Endothelial cell of umbilical vein (primary cell): ENCODE measurements around the gene PDE10A. TPM values are rescaled to one million over a fixed set of nuclear protein-coding genes. Genes with fewer than 3 reads are reported as not detected.

Experiments used
- BruUV-seq: library from RNA; stranded (reverse); fragments of 400-500 nt; replicated peaks from 2 replicates; lab custom pipeline; 2021; lab: Mats Ljungman, UMichigan
- CTCF ChIA-PET: fragments of 300-600, 350-600 bp; sonication (Branson Sonifier 250); formaldehyde crosslinking; loops from one replicate; lab custom pipeline; 2021; ENCODE audit warnings: antibody characterized with exemption, inconsistent platforms; lab: Charles Lee
- POLR2A ChIA-PET: fragments of 300-600, 350-600 bp; sonication (Branson Sonifier 250); formaldehyde crosslinking; loops from one replicate; lab custom pipeline; 2021; ENCODE audit warnings: antibody characterized with exemption, inconsistent platforms; lab: Charles Lee
- DNase-seq: peaks from one replicate; pipeline ENCODE4 v3.0.0-alpha.2; 2011; ENCODE audit warnings: low read depth, low spot score
- FAIRE-seq: peaks from 2 replicates; lab custom pipeline; 2011; peaks lifted over from hg19 to GRCh38; lab: Jason Lieb, UNC
- H2AFZ ChIP-seq: 2 replicates; pipeline ENCODE4 v1.6.0; 2012; ENCODE audit warnings: low read depth, low read length, control low read depth, inconsistent platforms
- H3K27ac ChIP-seq: 2 replicates; pipeline ENCODE4 v1.5.1; 2011; ENCODE audit warnings: low read depth, mild to moderate bottlenecking, control low read depth, low read length, moderate library complexity; ENCODE audit not compliant: insufficient read depth
- H3K27me3 ChIP-seq, 2 experiments: 2 replicates each; pipeline versions ENCODE4 v1.6.0 to v1.6.1; 2011; ENCODE audit warnings: low read length in 2 of 2, mixed read lengths in 1 of 2; ENCODE audit not compliant: control insufficient read depth in 2 of 2, insufficient read depth in 2 of 2
- H3K36me3 ChIP-seq, 2 experiments: 2 replicates in 1 of 2; 3 replicates in 1 of 2; pipeline ENCODE4 v1.5.1; 2011; ENCODE audit warnings: low read length in 2 of 2, mild to moderate bottlenecking in 1 of 2, moderate library complexity in 1 of 2; ENCODE audit not compliant: control insufficient read depth in 2 of 2, insufficient read depth in 2 of 2; ENCODE audit errors: extremely low read depth in 1 of 2
- H3K4me1 ChIP-seq: 3 replicates; pipeline ENCODE4 v1.5.1; 2011; ENCODE audit warnings: mild to moderate bottlenecking, low read length; ENCODE audit not compliant: control insufficient read depth, insufficient read depth; ENCODE audit errors: extremely low read depth
- H3K4me2 ChIP-seq: 2 replicates; pipeline ENCODE4 v1.6.1; 2011; ENCODE audit warnings: low read length, control low read depth, mixed read lengths; ENCODE audit not compliant: insufficient read depth
- H3K4me3 ChIP-seq, 3 experiments: fragments of 200-600 bp in 1 of 3; sonication (generic), shearing (Covaris generic) in 1 of 3; replicated peaks in 1 of 3; 2 replicates each; pipeline ENCODE4 v1.5.1; 2011 to 2016; ENCODE audit warnings: control low read depth in 3 of 3, low read length in 3 of 3, mild to moderate bottlenecking in 2 of 3, inconsistent platforms in 1 of 3, low read depth in 1 of 3, moderate library complexity in 1 of 3; ENCODE audit not compliant: insufficient read depth in 1 of 3
- H3K79me2 ChIP-seq: 2 replicates; pipeline ENCODE4 v1.6.0; 2012; ENCODE audit warnings: low read length, inconsistent platforms; ENCODE audit not compliant: control insufficient read depth, insufficient read depth
- H3K9ac ChIP-seq: replicated peaks from 2 replicates; pipeline ENCODE3; 2011; ENCODE audit warnings: low read length, control low read depth; ENCODE audit not compliant: insufficient read depth; ENCODE audit errors: extremely low read depth
- H3K9me1 ChIP-seq: replicated peaks from 3 replicates; pipeline ENCODE4 v1.6.0; 2011; ENCODE audit warnings: mild to moderate bottlenecking, low read length; ENCODE audit not compliant: control insufficient read depth, insufficient read depth; ENCODE audit errors: extremely low read depth
- H3K9me3 ChIP-seq: replicated peaks from 2 replicates; pipeline ENCODE4 v1.5.1; 2012; ENCODE audit warnings: low read length, inconsistent platforms; ENCODE audit not compliant: control insufficient read depth, insufficient read depth
- H4K20me1 ChIP-seq: replicated peaks from 2 replicates; pipeline ENCODE3; 2011; ENCODE audit warnings: mild to moderate bottlenecking, low read length; ENCODE audit not compliant: control insufficient read depth, insufficient read depth; ENCODE audit errors: extremely low read depth
- CTCF ChIP-seq, 2 donors: IDR thresholded peaks; 1 replicate in 1 of 2; 2 replicates in 1 of 2; pipeline ENCODE4 v1.5.1; 2011; ENCODE audit warnings: low read length in 2 of 2, mild to moderate bottlenecking in 2 of 2, moderate library complexity in 2 of 2, control low read depth in 1 of 2, inconsistent platforms in 1 of 2, low read depth in 1 of 2; ENCODE audit not compliant: insufficient read depth in 1 of 2; ENCODE audit errors: extremely low read depth in 1 of 2
- EZH2 ChIP-seq: IDR thresholded peaks from 2 replicates; pipeline ENCODE4 v1.6.1; 2012; ENCODE audit warnings: borderline replicate concordance, low read depth, mild to moderate bottlenecking, moderate library complexity, low read length, inconsistent platforms; ENCODE audit not compliant: severe bottlenecking
- FOS ChIP-seq: IDR thresholded peaks from 2 replicates; pipeline ENCODE4 v1.6.1; 2011; ENCODE audit warnings: mild to moderate bottlenecking, low read length, moderate library complexity, borderline replicate concordance; ENCODE audit not compliant: insufficient read depth
- GATA2 ChIP-seq: IDR thresholded peaks from 2 replicates; pipeline ENCODE4 v1.7.0; 2011; ENCODE audit warnings: low read depth, mild to moderate bottlenecking, moderate library complexity, mixed read lengths, low read length; ENCODE audit not compliant: insufficient read length, insufficient read depth
- JUN ChIP-seq: IDR thresholded peaks from 2 replicates; pipeline ENCODE4 v1.6.1; 2011; ENCODE audit warnings: borderline replicate concordance, low read depth; ENCODE audit not compliant: insufficient read length, insufficient read depth
- MAX ChIP-seq: IDR thresholded peaks from 2 replicates; pipeline ENCODE4 v1.6.1; 2011; ENCODE audit not compliant: insufficient read depth, insufficient read length
- MYC ChIP-seq: IDR thresholded peaks from one replicate; pipeline ENCODE4 v1.6.1; 2011; ENCODE audit warnings: mild to moderate bottlenecking, low read depth, low read length
- POLR2A ChIP-seq: IDR thresholded peaks from 2 replicates; pipeline ENCODE4 v1.6.1; 2012; ENCODE audit warnings: low read depth, mild to moderate bottlenecking, control low read depth, low read length
- POLR2AphosphoS5 ChIP-seq: IDR thresholded peaks from 2 replicates; pipeline ENCODE4 v1.6.1; 2012; ENCODE audit warnings: low read depth, mild to moderate bottlenecking, control low read depth, low read length, moderate library complexity; ENCODE audit not compliant: insufficient read depth
- dilution Hi-C: fragments of 300-500 bp; cut with MboI; formaldehyde crosslinking; loops from one replicate; pipeline ENCODE4 v1.15.0; 2019; ENCODE audit warnings: low sequenced_read_pairs; ENCODE audit not compliant: extremely low pct_ligation_motif_present
- intact Hi-C: fragments of 100-400 bp; cut with micrococcal nuclease; formaldehyde crosslinking; loops from one replicate; pipeline ENCODE4 v1.10.0; 2022
- polyA plus RNA-seq, 4 experiments: library from polyadenylated mRNA; depleted of rRNA in 3 of 4; stranded (reverse) in 3 of 4; unstranded in 1 of 4; fragments of >200 nt; gene quantifications; 2 replicates each; pipeline versions ENCODE4 v1.2.1 to v1.2.3, GENCODE V29; 2011 to 2012; ENCODE audit warnings: missing spikeins in 1 of 4
- total RNA-seq: library from RNA; stranded (reverse); gene quantifications from 2 replicates; pipeline ENCODE4 v1.2.3, GENCODE V29; 2021

The PDE10A gene
- total and polyA plus RNA-seq, 2 donors (not counting 3 experiments of a cell fraction or from before 2014, with no cell fraction given), result 0.86 to 2.9 TPM

- no peak overlapping the region for H3K27ac ChIP-seq
- TF ChIP-seq FOS (no peak), GATA2 (no peak), JUN (no peak), POLR2AphosphoS5 (no peak), EZH2 (no peak), MAX (no peak), MYC (no peak), POLR2A (no peak), CTCF (IDR thresholded peaks at IDR 0.05; ENCODE audit: extremely low read depth in 1 of 2, insufficient read depth in 1 of 2, low read depth in 1 of 2, low read length in 2 of 2) (no peak)
- no peak overlapping the region for H3K4me3 ChIP-seq
- H3K9ac ChIP-seq, result no peak overlapping the region
- no peaks in the 10 kb centered on the region for H3K9me1 ChIP-seq
- H3K9me3 ChIP-seq, result no peaks in the 10 kb centered on the region
- BruUV-seq, result no TSS peak
- ChIA-PET POLR2A (no interaction called here), CTCF (no interaction called here)
- intact Hi-C loops, result no loop called here
- FAIRE-seq (no peak), DNase-seq (no peak)
- H2AFZ ChIP-seq, result no peak overlapping the region
- H3K4me2 ChIP-seq, result no peak overlapping the region
- no peaks in the 10 kb centered on the region for H3K27me3 ChIP-seq
- H4K20me1 ChIP-seq, result no peaks in the 10 kb centered on the region
- no peaks in the 10 kb centered on the region for H3K4me1 ChIP-seq
- no peaks in the 10 kb centered on the region for H3K36me3 ChIP-seq
- no peaks in the 10 kb centered on the region for H3K79me2 ChIP-seq
- dilution Hi-C loops, result no loop called here
Observed at GRCh38 chr6:165422192-165422591, 240.8 kb downstream of the PDE10A start.
